A549 treated with AZD9567 at 1 μM for 4 hours (cell line): ENCODE results near the gene P3H3. TPM values are rescaled to one million over a fixed set of nuclear protein-coding genes. Genes with fewer than 3 reads are reported as not detected.

ENCODE experiments used
- total RNA-seq: library from RNA; stranded (reverse); fragments of 200-300 nt; extraction: Qiagen RNA extraction; gene quantifications from 5 replicates; pipeline ENCODE4 v1.2.3, GENCODE V29; 2022; ENCODE audit not compliant: insufficient read depth

P3H3 gene
- 25.6 to 33.1 TPM (median 27.2 TPM) in 5 replicates for total RNA-seq

GRCh38 chr12:6827982-6828780 is at the start of gene P3H3:
Gene P3H3 (plus strand): TSS chr12:6828407. CDS start chr12:6828441, 34 bp downstream.

GRCh38 chr12:6788972-6789924 is 39.0 kb upstream of the P3H3 start, which contains the start of gene CD4:
Gene CD4 (plus strand): TSS chr12:6789528. CDS start chr12:6800139, 10,611 bp downstream.

GRCh38 chr12:6821591-6822425 is 6.4 kb upstream of the P3H3 start, which contains the start of gene GPR162:
Gene GPR162 (plus strand): TSS chr12:6821821. CDS start chr12:6823899, 2,078 bp downstream.

GRCh38 chr12:6840761-6841515 is 12.7 kb downstream of the P3H3 start, which contains the start of gene GNB3:
Gene GNB3 (plus strand): TSS chr12:6840925. CDS start chr12:6841288, 363 bp downstream.

GRCh38 chr12:6851153-6851920 is 23.1 kb downstream of the P3H3 start, which contains the start of gene CDCA3:
Gene CDCA3 (minus strand): TSS chr12:6851286. CDS start chr12:6850952, 334 bp downstream.

GRCh38 chr12:6851921-6852650 is 23.9 kb downstream of the P3H3 start, which contains the start of gene USP5:
Gene USP5 (plus strand): TSS chr12:6852150. CDS start chr12:6852180, 30 bp downstream.

GRCh38 chr12:6867413-6868210 is 39.4 kb downstream of the P3H3 start, which contains the start of gene TPI1:
Gene TPI1 (plus strand): TSS chr12:6867531. CDS start chr12:6867567, 36 bp downstream.

GRCh38 chr12:6873094-6874014 is 45.1 kb downstream of the P3H3 start, which contains the start of gene SPSB2:
Gene SPSB2 (minus strand): TSS chr12:6873303. CDS start chr12:6872901, 402 bp downstream.

Other genes with a start within 250 kb of the P3H3 start
- 54.8 to 124 TPM (median 56.2 TPM) in 5 replicates for gene CHD4, start 221.0 kb upstream of the P3H3 start, total RNA-seq
- 0.34 to 0.88 TPM (median 0.49 TPM) in 4 of 5 replicates, not detected in the other for gene LPAR5, start 192.4 kb upstream of the P3H3 start, total RNA-seq
- 0.06 to 0.38 TPM (median 0.17 TPM) in 4 of 5 replicates, not detected in the other for gene ACRBP, start 181.0 kb upstream of the P3H3 start, total RNA-seq
- gene ING4, start 165.3 kb upstream of the P3H3 start, total RNA-seq: 10.1 to 16.0 TPM (median 13.2 TPM) in 5 replicates
- 39.7 to 58.0 TPM (median 53.1 TPM) in 5 replicates for gene ZNF384, start 139.0 kb upstream of the P3H3 start, total RNA-seq
- gene PIANP, start 127.6 kb upstream of the P3H3 start, total RNA-seq: 0.70 to 1.3 TPM (median 0.88 TPM) in 4 of 5 replicates, not detected in the other
- 47.5 to 54.4 TPM (median 53.6 TPM) in 5 replicates for gene COPS7A, start 104.4 kb upstream of the P3H3 start, total RNA-seq
- gene MLF2, start 75.3 kb upstream of the P3H3 start, total RNA-seq: 216 to 307 TPM (median 306 TPM) in 5 replicates
- 562 to 891 TPM (median 827 TPM) in 5 replicates for gene PTMS, start 62.0 kb upstream of the P3H3 start, total RNA-seq
- 1.3 to 2.6 TPM (median 1.8 TPM) in 4 of 5 replicates, not detected in the other for gene LAG3, start 55.9 kb upstream of the P3H3 start, total RNA-seq
- not detected in 5 replicates for gene CD4, start 38.9 kb upstream of the P3H3 start, total RNA-seq
- 0.26 to 0.77 TPM (median 0.49 TPM) in 4 of 5 replicates, not detected in the other for gene GPR162, start 6.6 kb upstream of the P3H3 start, total RNA-seq
- 1.8 to 2.6 TPM (median 2.3 TPM) in 5 replicates for gene GNB3, start 12.5 kb downstream of the P3H3 start, total RNA-seq
- 74.0 to 83.9 TPM (median 80.1 TPM) in 5 replicates for gene CDCA3, start 22.9 kb downstream of the P3H3 start, total RNA-seq
- 72.6 to 116 TPM (median 80.7 TPM) in 5 replicates for gene USP5, start 23.7 kb downstream of the P3H3 start, total RNA-seq
- gene TPI1, start 39.1 kb downstream of the P3H3 start, total RNA-seq: 1,375 to 1,687 TPM (median 1,661 TPM) in 5 replicates
- 21.0 to 30.0 TPM (median 28.3 TPM) in 5 replicates for gene SPSB2, start 44.9 kb downstream of the P3H3 start, total RNA-seq
- gene LRRC23, start 76.4 kb downstream of the P3H3 start, total RNA-seq: 15.3 to 19.8 TPM (median 16.2 TPM) in 5 replicates
- gene ENO2, start 86.2 kb downstream of the P3H3 start, total RNA-seq: 30.6 to 40.9 TPM (median 38.3 TPM) in 5 replicates
- gene ATN1, start 99.6 kb downstream of the P3H3 start, total RNA-seq: 47.5 to 69.4 TPM (median 68.1 TPM) in 5 replicates
- not detected in 5 replicates for gene RNU7-1, start 115.4 kb downstream of the P3H3 start, total RNA-seq
- 259 to 307 TPM (median 297 TPM) in 5 replicates for gene C12orf57, start 115.6 kb downstream of the P3H3 start, total RNA-seq
- 10.5 to 25.7 TPM (median 11.5 TPM) in 5 replicates for gene PTPN6, start 122.9 kb downstream of the P3H3 start, total RNA-seq
- 290 to 340 TPM (median 329 TPM) in 5 replicates for gene PHB2, start 142.3 kb downstream of the P3H3 start, total RNA-seq
- 53.4 to 60.9 TPM (median 56.4 TPM) in 5 replicates for gene EMG1, start 142.5 kb downstream of the P3H3 start, total RNA-seq
- 27.5 to 38.6 TPM (median 29.5 TPM) in 5 replicates for gene LPCAT3, start 190.1 kb downstream of the P3H3 start, total RNA-seq
- gene C1S, start 232.3 kb downstream of the P3H3 start, total RNA-seq: 39.1 to 53.4 TPM (median 42.2 TPM) in 5 replicates